ENCODE results near the gene ALDH3B1. TPM values are rescaled to one million over a fixed set of nuclear protein-coding genes. Genes with fewer than 3 reads are reported as not detected.

The ALDH3B1 gene
- total and polyA plus RNA-seq, 2 donors (not counting 3 experiments of a cell fraction or from before 2014, with no cell fraction given) = 0.13 to 1.0 TPM

DNA sequence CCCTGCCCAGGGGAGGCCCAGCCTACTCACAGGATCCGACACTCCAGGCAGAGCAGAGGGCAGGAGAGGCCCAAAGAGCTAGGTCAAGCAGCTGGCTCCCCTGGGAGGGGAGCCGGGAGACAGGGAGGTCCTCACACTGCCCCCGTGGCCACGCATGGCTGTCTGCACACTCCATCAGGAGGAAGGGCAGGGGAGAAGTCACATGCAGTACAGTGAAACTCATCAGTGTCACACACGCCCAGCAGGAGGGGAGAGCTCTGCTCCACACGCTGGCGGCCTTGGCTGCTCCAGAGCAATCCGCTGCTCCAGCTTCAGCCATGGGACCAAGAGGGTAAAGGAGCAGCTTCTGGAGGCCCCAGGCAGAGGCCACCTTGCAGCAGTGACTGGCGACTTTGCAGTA lies 43.0 kb downstream of the ALDH3B1 start:
- FAIRE-seq = no peak
- H3K27me3 ChIP-seq (ENCODE audit: control insufficient read depth in 2 of 2, insufficient read depth in 2 of 2, low read length in 2 of 2) = no peaks in the 10 kb centered on the region
- no peak overlapping the region for H2AFZ ChIP-seq (ENCODE audit: low read depth, low read length)
- POLR2A ChIA-PET = no interaction called here
- DNase-seq (ENCODE audit: low read depth, low spot score) = no peak
- H4K20me1 ChIP-seq (replicated peaks; ENCODE audit: control insufficient read depth, extremely low read depth, insufficient read depth, low read length) = no peaks in the 10 kb centered on the region
- no peaks in the 10 kb centered on the region for H3K4me1 ChIP-seq (ENCODE audit: control insufficient read depth, extremely low read depth, insufficient read depth, low read length)
- CTCF ChIA-PET = interaction anchor here (1.2 kb wide), 1 partner anchor 156 kb away, joined by 3 read pairs; no protein-coding TSS in a partner anchor
- intact Hi-C loops (cut with micrococcal nuclease) (no loop called here), dilution Hi-C loops (cut with MboI; ENCODE audit: extremely low pct_ligation_motif_present, low sequenced_read_pairs) (no loop called here)
- peaks cover 4 to 35% of the 10 kb centered on the region in 2 experiments for H3K36me3 ChIP-seq (ENCODE audit: control insufficient read depth in 2 of 2, extremely low read depth in 1 of 2, insufficient read depth in 2 of 2, low read length in 2 of 2)
- no peaks in the 10 kb centered on the region for H3K9me1 ChIP-seq (replicated peaks; ENCODE audit: control insufficient read depth, extremely low read depth, insufficient read depth, low read length)
- H3K79me2 ChIP-seq (ENCODE audit: control insufficient read depth, insufficient read depth, low read length) = no peaks in the 10 kb centered on the region
- TF ChIP-seq JUN (IDR thresholded peaks at IDR 0.05; ENCODE audit: borderline replicate concordance, insufficient read depth, insufficient read length, low read depth) (no peak), GATA2 (IDR thresholded peaks at IDR 0.05; ENCODE audit: insufficient read depth, insufficient read length, low read depth, low read length) (no peak), EZH2 (IDR thresholded peaks at IDR 0.05; ENCODE audit: borderline replicate concordance, low read depth, low read length, severe bottlenecking) (no peak), FOS (IDR thresholded peaks at IDR 0.05; ENCODE audit: borderline replicate concordance, insufficient read depth, low read length) (no peak)
- H3K9ac ChIP-seq (replicated peaks; ENCODE audit: extremely low read depth, insufficient read depth, low read length) = no peak overlapping the region
- no peaks in the 10 kb centered on the region for H3K9me3 ChIP-seq (replicated peaks; ENCODE audit: control insufficient read depth, insufficient read depth, low read length)
- H3K4me2 ChIP-seq (ENCODE audit: insufficient read depth, low read length) = no peak overlapping the region
- TSS peak; percentile 11 for BruUV-seq (replicated peaks)
- H3K27ac ChIP-seq (ENCODE audit: insufficient read depth, low read depth, low read length) = no peak overlapping the region
- H3K4me3 ChIP-seq (replicated peaks in 1 of 3; ENCODE audit: insufficient read depth in 1 of 3, low read depth in 1 of 3, low read length in 3 of 3) = no peak overlapping the region

DNA sequence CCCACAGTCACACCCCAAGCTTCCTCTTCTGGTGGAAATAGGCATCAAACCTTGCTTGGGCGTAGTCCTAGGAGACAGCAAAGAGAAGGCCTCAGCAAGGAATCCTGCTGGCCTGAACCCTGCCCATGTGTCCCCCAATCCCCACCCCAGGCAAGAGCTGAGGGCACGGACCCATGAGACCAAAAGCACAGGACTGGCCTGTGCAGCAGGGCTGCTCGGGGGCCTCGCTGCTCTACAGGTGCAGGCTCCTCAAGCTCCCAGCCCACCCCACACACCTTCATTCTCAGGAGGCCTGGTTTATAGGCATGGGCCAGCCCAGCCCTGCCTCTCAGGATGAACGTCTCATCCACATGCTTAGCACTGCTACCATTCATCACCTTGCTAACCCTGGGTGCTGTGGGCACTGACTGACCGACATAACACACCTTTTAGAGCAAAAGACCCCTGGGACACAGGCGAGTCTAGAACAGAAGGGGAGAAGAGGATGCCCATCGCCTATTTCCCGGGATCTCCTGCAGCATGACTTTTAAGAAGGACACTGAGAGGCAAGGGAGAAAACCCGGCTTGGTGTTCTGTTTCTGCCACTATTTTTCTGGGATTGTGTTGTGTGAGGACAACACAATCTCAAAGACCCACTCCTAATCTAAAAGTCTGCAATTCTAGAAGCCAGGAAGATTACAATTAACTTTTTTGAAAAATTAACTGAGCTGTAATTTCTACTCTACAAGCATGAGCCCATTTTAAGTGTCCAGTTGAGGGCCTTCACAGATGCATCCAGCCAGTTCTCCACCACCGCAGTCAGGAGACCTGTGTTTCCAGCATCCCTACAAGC lies 44.1 kb downstream of the ALDH3B1 start:
- Histone ChIP-seq H3K4me3 (replicated peaks in 1 of 3; ENCODE audit: insufficient read depth in 1 of 3, low read depth in 1 of 3, low read length in 3 of 3) (no peak overlapping the region), H3K4me1 (ENCODE audit: control insufficient read depth, extremely low read depth, insufficient read depth, low read length) (no peaks in the 10 kb centered on the region), H3K9me1 (replicated peaks; ENCODE audit: control insufficient read depth, extremely low read depth, insufficient read depth, low read length) (no peaks in the 10 kb centered on the region), H4K20me1 (replicated peaks; ENCODE audit: control insufficient read depth, extremely low read depth, insufficient read depth, low read length) (no peaks in the 10 kb centered on the region), H3K4me2 (ENCODE audit: insufficient read depth, low read length) (no peak overlapping the region), H3K9me3 (replicated peaks; ENCODE audit: control insufficient read depth, insufficient read depth, low read length) (no peaks in the 10 kb centered on the region), H2AFZ (ENCODE audit: low read depth, low read length) (no peak overlapping the region), H3K9ac (replicated peaks; ENCODE audit: extremely low read depth, insufficient read depth, low read length) (no peak overlapping the region), H3K27ac (ENCODE audit: insufficient read depth, low read depth, low read length) (no peak overlapping the region), H3K27me3 (ENCODE audit: control insufficient read depth in 2 of 2, insufficient read depth in 2 of 2, low read length in 2 of 2) (no peaks in the 10 kb centered on the region), H3K36me3 (ENCODE audit: control insufficient read depth in 2 of 2, extremely low read depth in 1 of 2, insufficient read depth in 2 of 2, low read length in 2 of 2) (peaks cover 4 to 28% of the 10 kb centered on the region in 2 experiments), H3K79me2 (ENCODE audit: control insufficient read depth, insufficient read depth, low read length) (no peaks in the 10 kb centered on the region)
- ChIA-PET POLR2A (no interaction called here), CTCF (no interaction called here)
- dilution Hi-C loops (cut with MboI; ENCODE audit: extremely low pct_ligation_motif_present, low sequenced_read_pairs) (no loop called here), intact Hi-C loops (cut with micrococcal nuclease) (no loop called here)
- no TSS peak for BruUV-seq (replicated peaks)
- DNase-seq (ENCODE audit: low read depth, low spot score) (no peak), FAIRE-seq (no peak)
- TF ChIP-seq JUN (IDR thresholded peaks at IDR 0.05; ENCODE audit: borderline replicate concordance, insufficient read depth, insufficient read length, low read depth) (no peak), FOS (IDR thresholded peaks at IDR 0.05; ENCODE audit: borderline replicate concordance, insufficient read depth, low read length) (no peak), POLR2A (IDR thresholded peaks at IDR 0.05; ENCODE audit: low read depth, low read length) (no peak), MYC (IDR thresholded peaks at IDR 0.05; ENCODE audit: low read depth, low read length) (no peak), EZH2 (IDR thresholded peaks at IDR 0.05; ENCODE audit: borderline replicate concordance, low read depth, low read length, severe bottlenecking) (no peak), GATA2 (IDR thresholded peaks at IDR 0.05; ENCODE audit: insufficient read depth, insufficient read length, low read depth, low read length) (no peak), POLR2AphosphoS5 (IDR thresholded peaks at IDR 0.05; ENCODE audit: insufficient read depth, low read depth, low read length) (no peak)
- TF ChIP-seq, protein P1, sequence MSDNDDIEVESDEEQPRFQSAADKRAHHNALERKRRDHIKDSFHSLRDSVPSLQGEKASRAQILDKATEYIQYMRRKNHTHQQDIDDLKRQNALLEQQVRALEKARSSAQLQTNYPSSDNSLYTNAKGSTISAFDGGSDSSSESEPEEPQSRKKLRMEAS (IDR thresholded peaks at IDR 0.05; ENCODE audit: insufficient read depth, insufficient read length) = no peak
- TF ChIP-seq, protein P2, sequence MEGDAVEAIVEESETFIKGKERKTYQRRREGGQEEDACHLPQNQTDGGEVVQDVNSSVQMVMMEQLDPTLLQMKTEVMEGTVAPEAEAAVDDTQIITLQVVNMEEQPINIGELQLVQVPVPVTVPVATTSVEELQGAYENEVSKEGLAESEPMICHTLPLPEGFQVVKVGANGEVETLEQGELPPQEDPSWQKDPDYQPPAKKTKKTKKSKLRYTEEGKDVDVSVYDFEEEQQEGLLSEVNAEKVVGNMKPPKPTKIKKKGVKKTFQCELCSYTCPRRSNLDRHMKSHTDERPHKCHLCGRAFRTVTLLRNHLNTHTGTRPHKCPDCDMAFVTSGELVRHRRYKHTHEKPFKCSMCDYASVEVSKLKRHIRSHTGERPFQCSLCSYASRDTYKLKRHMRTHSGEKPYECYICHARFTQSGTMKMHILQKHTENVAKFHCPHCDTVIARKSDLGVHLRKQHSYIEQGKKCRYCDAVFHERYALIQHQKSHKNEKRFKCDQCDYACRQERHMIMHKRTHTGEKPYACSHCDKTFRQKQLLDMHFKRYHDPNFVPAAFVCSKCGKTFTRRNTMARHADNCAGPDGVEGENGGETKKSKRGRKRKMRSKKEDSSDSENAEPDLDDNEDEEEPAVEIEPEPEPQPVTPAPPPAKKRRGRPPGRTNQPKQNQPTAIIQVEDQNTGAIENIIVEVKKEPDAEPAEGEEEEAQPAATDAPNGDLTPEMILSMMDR (IDR thresholded peaks at IDR 0.05; ENCODE audit: extremely low read depth in 1 of 2, insufficient read depth in 1 of 2, low read depth in 1 of 2, low read length in 2 of 2) = no peak

Data from endothelial cell of umbilical vein (primary cell).